Neutrophil (primary cell): Measurements from ENCODE around the gene FAM9B.

Experiments used
- H3K27ac ChIP-seq: fragments of 200-600 bp; sonication (generic); 2 replicates; pipeline ENCODE4 v1.5.1; 2016; ENCODE audit warnings: mild to moderate bottlenecking, moderate library complexity
- H3K27me3 ChIP-seq: fragments of 200-600 bp; sonication (generic); 2 replicates; pipeline ENCODE4 v1.6.0; 2016; ENCODE audit warnings: mild to moderate bottlenecking
- H3K36me3 ChIP-seq: fragments of 200-600 bp; sonication (generic); 2 replicates; pipeline ENCODE4 v1.5.1; 2017
- H3K4me1 ChIP-seq, 2 experiments: fragments of 200-600 bp in 1 of 2; sonication (generic) in 1 of 2; 1 replicate in 1 of 2; 2 replicates in 1 of 2; pipeline versions ENCODE4 v1.5.1 to v1.6.1; 2013 to 2016; ENCODE audit warnings: low read depth in 1 of 2, low read length in 1 of 2, mild to moderate bottlenecking in 1 of 2, moderate library complexity in 1 of 2; ENCODE audit not compliant: control insufficient read depth in 1 of 2, insufficient read depth in 1 of 2
- H3K4me3 ChIP-seq, 2 experiments: fragments of 200-600 bp in 1 of 2; sonication (generic) in 1 of 2; 1 replicate in 1 of 2; 2 replicates in 1 of 2; pipeline ENCODE4 v1.5.1; 2013 to 2016; ENCODE audit warnings: low read depth in 1 of 2, low read length in 1 of 2, mild to moderate bottlenecking in 1 of 2, moderate library complexity in 1 of 2
- H3K9me3 ChIP-seq: fragments of 200-600 bp; sonication (generic); 2 replicates; pipeline ENCODE4 v1.5.1; 2016
- CTCF ChIP-seq: fragments of 200-600 bp; sonication (generic); IDR thresholded peaks from 2 replicates; pipeline ENCODE4 v1.5.1; 2016; ENCODE audit warnings: antibody characterized with exemption

FAM9B gene

GRCh38 chrX:9069573-9069972, 35.6 kb upstream of the FAM9B start:
- Histone ChIP-seq H3K27ac (no peak overlapping the region), H3K36me3 (no peaks in the 10 kb centered on the region), H3K4me3 (no peak overlapping the region), H3K9me3 (no peaks in the 10 kb centered on the region), H3K27me3 (no peaks in the 10 kb centered on the region), H3K4me1 (no peaks in the 10 kb centered on the region)
- TF ChIP-seq CTCF, result no peak

GRCh38 chrX:9064694-9065093, 30.8 kb upstream of the FAM9B start:
- no peak overlapping the region for H3K27ac ChIP-seq

GRCh38 chrX:9062641-9063040, 28.7 kb upstream of the FAM9B start:
- Histone ChIP-seq H3K27ac (no peak overlapping the region), H3K27me3 (no peaks in the 10 kb centered on the region), H3K36me3 (no peaks in the 10 kb centered on the region), H3K4me3 (no peak overlapping the region), H3K9me3 (no peaks in the 10 kb centered on the region), H3K4me1 (no peaks in the 10 kb centered on the region)
- TF ChIP-seq CTCF, result no peak

More at GRCh38 chrX:9064694-9065093, 30.8 kb upstream of the FAM9B start:
- H3K4me3 ChIP-seq, result no peak overlapping the region
- TF ChIP-seq CTCF, result no peak
- H3K27me3 ChIP-seq, result no peaks in the 10 kb centered on the region
- no peaks in the 10 kb centered on the region for H3K36me3 ChIP-seq
- H3K9me3 ChIP-seq, result no peaks in the 10 kb centered on the region
- H3K4me1 ChIP-seq, result no peaks in the 10 kb centered on the region

GRCh38 chrX:9055354-9055753, 21.4 kb upstream of the FAM9B start:
- TF ChIP-seq CTCF, result no peak

GRCh38 chrX:9052081-9052480, 18.2 kb upstream of the FAM9B start:
- no peaks in the 10 kb centered on the region for H3K4me1 ChIP-seq
- TF ChIP-seq CTCF, result no peak
- no peak overlapping the region for H3K27ac ChIP-seq
- H3K36me3 ChIP-seq, result no peaks in the 10 kb centered on the region
- H3K9me3 ChIP-seq, result no peaks in the 10 kb centered on the region
- H3K4me3 ChIP-seq, result no peak overlapping the region
- no peaks in the 10 kb centered on the region for H3K27me3 ChIP-seq

More at GRCh38 chrX:9055354-9055753, 21.4 kb upstream of the FAM9B start:
- no peak overlapping the region for H3K4me3 ChIP-seq
- H3K36me3 ChIP-seq, result no peaks in the 10 kb centered on the region
- H3K27ac ChIP-seq, result no peak overlapping the region
- no peaks in the 10 kb centered on the region for H3K27me3 ChIP-seq
- no peaks in the 10 kb centered on the region for H3K4me1 ChIP-seq
- H3K9me3 ChIP-seq, result no peaks in the 10 kb centered on the region

GRCh38 chrX:9050331-9050730, 16.4 kb upstream of the FAM9B start:
- Histone ChIP-seq H3K27me3 (no peaks in the 10 kb centered on the region), H3K4me3 (no peak overlapping the region), H3K9me3 (no peaks in the 10 kb centered on the region), H3K4me1 (no peaks in the 10 kb centered on the region), H3K36me3 (no peaks in the 10 kb centered on the region), H3K27ac (no peak overlapping the region)
- TF ChIP-seq CTCF, result no peak
